SU-DHL-6 (cell line): ENCODE data around the gene DAAM1.

Experiments used
- EZH2phosphoT487 ChIP-seq: fragments of 200-600 bp; sonication (generic), shearing (Covaris generic); conservative IDR thresholded peaks from 2 replicates; pipeline ENCODE4 v1.6.1; 2018; ENCODE audit warnings: mild to moderate bottlenecking, antibody characterized with exemption, low read length, moderate library complexity, mixed read lengths
- TF ChIP-seq, protein P1 (sequence below): fragments of 200-600 bp; sonication (generic); IDR thresholded peaks from one replicate; pipeline ENCODE4 v1.5.1; 2017; ENCODE audit warnings: antibody characterized with exemption, mild to moderate bottlenecking, low read length, moderate library complexity; ENCODE audit not compliant: insufficient read depth, poor library complexity, severe bottlenecking

DNA sequence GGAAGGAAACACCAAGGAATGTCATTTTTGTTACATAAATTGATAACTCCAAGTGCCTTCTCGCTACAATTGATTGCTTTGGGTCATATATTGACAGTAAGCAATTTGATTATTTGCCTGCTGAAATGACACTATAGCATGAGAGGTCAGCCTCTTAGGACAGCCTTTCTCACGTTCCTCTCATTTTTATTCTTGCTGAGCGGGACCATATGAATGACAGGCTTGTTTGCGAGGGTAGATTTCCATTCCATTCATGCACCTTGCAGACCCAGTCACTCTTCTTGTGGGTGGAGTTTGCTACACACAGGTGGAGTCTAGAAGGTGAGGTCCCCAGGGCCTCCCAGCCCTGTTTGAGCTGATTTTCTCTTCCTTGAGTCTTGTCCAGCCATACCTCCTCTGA, 27.3 kb downstream of the DAAM1 start:
- TF ChIP-seq, protein P1, sequence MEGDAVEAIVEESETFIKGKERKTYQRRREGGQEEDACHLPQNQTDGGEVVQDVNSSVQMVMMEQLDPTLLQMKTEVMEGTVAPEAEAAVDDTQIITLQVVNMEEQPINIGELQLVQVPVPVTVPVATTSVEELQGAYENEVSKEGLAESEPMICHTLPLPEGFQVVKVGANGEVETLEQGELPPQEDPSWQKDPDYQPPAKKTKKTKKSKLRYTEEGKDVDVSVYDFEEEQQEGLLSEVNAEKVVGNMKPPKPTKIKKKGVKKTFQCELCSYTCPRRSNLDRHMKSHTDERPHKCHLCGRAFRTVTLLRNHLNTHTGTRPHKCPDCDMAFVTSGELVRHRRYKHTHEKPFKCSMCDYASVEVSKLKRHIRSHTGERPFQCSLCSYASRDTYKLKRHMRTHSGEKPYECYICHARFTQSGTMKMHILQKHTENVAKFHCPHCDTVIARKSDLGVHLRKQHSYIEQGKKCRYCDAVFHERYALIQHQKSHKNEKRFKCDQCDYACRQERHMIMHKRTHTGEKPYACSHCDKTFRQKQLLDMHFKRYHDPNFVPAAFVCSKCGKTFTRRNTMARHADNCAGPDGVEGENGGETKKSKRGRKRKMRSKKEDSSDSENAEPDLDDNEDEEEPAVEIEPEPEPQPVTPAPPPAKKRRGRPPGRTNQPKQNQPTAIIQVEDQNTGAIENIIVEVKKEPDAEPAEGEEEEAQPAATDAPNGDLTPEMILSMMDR, result no peak
- TF ChIP-seq EZH2phosphoT487, result no peak
